Stomach (tissue), 4 donors: ENCODE measurements around the gene PYGB.

Source experiments
- EP300 ChIP-seq: sonication (generic); formaldehyde crosslinking; IDR thresholded peaks from one replicate; pipeline ENCODE4 v1.6.1; 2017; ENCODE audit warnings: antibody characterized with exemption
- POLR2A ChIP-seq, 4 donors: fragments of 450-650 bp; IDR thresholded peaks; one replicate each; pipeline ENCODE4 v1.6.1; 2016; ENCODE audit warnings: antibody characterized with exemption in 4 of 4, control low read depth in 2 of 4, mild to moderate bottlenecking in 1 of 4, moderate library complexity in 1 of 4
- TF ChIP-seq, protein P1 (sequence below), 7 experiments: fragments of 450-650 bp in 4 of 7; fragments of 200-600 bp in 3 of 7; sonication (generic) in 3 of 7; IDR thresholded peaks; one replicate each; pipeline ENCODE4 v1.5.1; 2016 to 2019; ENCODE audit warnings: antibody characterized with exemption in 7 of 7, control low read depth in 2 of 7, mild to moderate bottlenecking in 1 of 7

DNA sequence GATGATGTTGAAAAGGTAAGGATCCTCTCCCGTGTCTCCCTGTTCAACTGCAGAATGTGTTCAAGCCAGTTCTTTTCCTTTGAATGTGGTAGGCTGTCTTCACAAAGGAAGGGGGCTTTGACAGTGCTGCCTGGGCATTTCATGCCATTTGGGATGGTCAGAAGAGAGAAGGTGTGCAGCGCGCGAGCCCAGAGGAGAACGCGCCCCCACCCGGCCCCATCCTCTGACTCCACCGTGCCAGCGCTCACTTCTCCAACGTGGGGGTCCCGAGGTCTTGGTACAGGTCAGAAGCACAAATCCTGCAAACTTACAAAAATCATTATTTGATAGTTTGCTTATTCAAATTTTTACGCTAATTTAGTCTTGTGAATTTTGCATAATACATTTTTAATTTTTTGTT is 38.0 kb upstream of the PYGB start:
- TF ChIP-seq, protein P1, sequence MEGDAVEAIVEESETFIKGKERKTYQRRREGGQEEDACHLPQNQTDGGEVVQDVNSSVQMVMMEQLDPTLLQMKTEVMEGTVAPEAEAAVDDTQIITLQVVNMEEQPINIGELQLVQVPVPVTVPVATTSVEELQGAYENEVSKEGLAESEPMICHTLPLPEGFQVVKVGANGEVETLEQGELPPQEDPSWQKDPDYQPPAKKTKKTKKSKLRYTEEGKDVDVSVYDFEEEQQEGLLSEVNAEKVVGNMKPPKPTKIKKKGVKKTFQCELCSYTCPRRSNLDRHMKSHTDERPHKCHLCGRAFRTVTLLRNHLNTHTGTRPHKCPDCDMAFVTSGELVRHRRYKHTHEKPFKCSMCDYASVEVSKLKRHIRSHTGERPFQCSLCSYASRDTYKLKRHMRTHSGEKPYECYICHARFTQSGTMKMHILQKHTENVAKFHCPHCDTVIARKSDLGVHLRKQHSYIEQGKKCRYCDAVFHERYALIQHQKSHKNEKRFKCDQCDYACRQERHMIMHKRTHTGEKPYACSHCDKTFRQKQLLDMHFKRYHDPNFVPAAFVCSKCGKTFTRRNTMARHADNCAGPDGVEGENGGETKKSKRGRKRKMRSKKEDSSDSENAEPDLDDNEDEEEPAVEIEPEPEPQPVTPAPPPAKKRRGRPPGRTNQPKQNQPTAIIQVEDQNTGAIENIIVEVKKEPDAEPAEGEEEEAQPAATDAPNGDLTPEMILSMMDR (IDR thresholded peaks at IDR 0.05): no peak
- no peak for TF ChIP-seq POLR2A (IDR thresholded peaks at IDR 0.05)
- no peak for TF ChIP-seq EP300
